HepG2 (cell line): ENCODE results near the gene HS3ST4. TPM values are rescaled to one million over a fixed set of nuclear protein-coding genes. Genes with fewer than 3 reads are reported as not detected.

Experiments used
- ATAC-seq: fragments of 200-7000 bp; cut with Tn5 transposase; 3 replicates; pipeline ENCODE4 v1.9.1; 2020; ENCODE audit warnings: mild to moderate bottlenecking, moderate library complexity
- BruUV-seq: library from RNA; stranded (reverse); fragments of 400-500 nt; replicated peaks from 2 replicates; lab custom pipeline; 2021; lab: Mats Ljungman, UMichigan
- CTCF ChIA-PET: fragments of 300-600 bp; formaldehyde crosslinking; extraction: SDS; loops from one replicate; lab custom pipeline; 2021; ENCODE audit warnings: low total read pairs, inconsistent platforms, low intra/inter-chr PET ratio; lab: Yijun Ruan, JAX
- POLR2A ChIA-PET: fragments of 350-600 bp; sonication (Branson Sonifier 250); formaldehyde crosslinking; loops from one replicate; lab custom pipeline; 2020; ENCODE audit warnings: antibody characterized with exemption, inconsistent platforms; lab: Yijun Ruan, JAX
- DNase-seq: peaks from one replicate; pipeline ENCODE4 v3.0.0-alpha.2; 2015; ENCODE audit warnings: low spot score
- FAIRE-seq: peaks from 3 replicates; lab custom pipeline; 2011; peaks lifted over from hg19 to GRCh38; lab: Jason Lieb, UNC
- H2AFZ ChIP-seq: one replicate; pipeline ENCODE4 v1.6.1; 2011; ENCODE audit warnings: low read length, inconsistent platforms
- H3K27ac ChIP-seq: fragments of 300-600 bp; 3 replicates; pipeline ENCODE4 v1.8.0; 2011; ENCODE audit warnings: mixed run types, mild to moderate bottlenecking, mixed read lengths, low read length, inconsistent platforms; ENCODE audit not compliant: insufficient read depth; ENCODE audit errors: extremely low read length
- H3K27me3 ChIP-seq, 2 experiments: fragments of 200-600 bp in 1 of 2; 2 replicates in 1 of 2; 3 replicates in 1 of 2; pipeline versions ENCODE4 v1.6.0 to v1.8.0; 2011; ENCODE audit warnings: low read length in 2 of 2, mild to moderate bottlenecking in 2 of 2, moderate library complexity in 2 of 2, inconsistent platforms in 1 of 2; ENCODE audit not compliant: insufficient read depth in 2 of 2, control insufficient read depth in 1 of 2
- H3K36me3 ChIP-seq, 2 experiments: fragments of 200-600 bp in 1 of 2; replicated peaks in 1 of 2; 2 replicates in 1 of 2; 3 replicates in 1 of 2; pipeline versions ENCODE4 v1.5.1 to v1.8.0; 2011; ENCODE audit warnings: low read length in 2 of 2, inconsistent platforms in 1 of 2; ENCODE audit not compliant: insufficient read depth in 2 of 2, control insufficient read depth in 1 of 2
- H3K4me1 ChIP-seq: 2 replicates; pipeline ENCODE4 v1.5.1; 2012; ENCODE audit warnings: low read length, inconsistent platforms; ENCODE audit not compliant: insufficient read depth
- H3K4me2 ChIP-seq: 2 replicates; pipeline ENCODE4 v1.6.0; 2011; ENCODE audit warnings: low read depth, low read length, inconsistent platforms
- H3K4me3 ChIP-seq, 3 experiments: fragments of 200-600 bp in 1 of 3; sonication (generic), shearing (Covaris generic) in 1 of 3; replicated peaks in 1 of 3; 2 replicates each; pipeline ENCODE4 v1.5.1; 2011 to 2016; ENCODE audit warnings: low read length in 3 of 3, inconsistent platforms in 2 of 3, low read depth in 2 of 3, mild to moderate bottlenecking in 2 of 3, control low read depth in 1 of 3, mixed read lengths in 1 of 3; ENCODE audit not compliant: insufficient read depth in 1 of 3
- H3K79me2 ChIP-seq: one replicate; pipeline ENCODE4 v1.6.1; 2011; ENCODE audit warnings: low read length, inconsistent platforms; ENCODE audit not compliant: insufficient read depth
- H3K9ac ChIP-seq: 2 replicates; pipeline ENCODE4 v1.6.0; 2011; ENCODE audit warnings: mild to moderate bottlenecking, low read depth, low read length, inconsistent platforms; ENCODE audit not compliant: insufficient read depth
- H3K9me3 ChIP-seq: 2 replicates; pipeline ENCODE4 v1.5.1; 2012; ENCODE audit warnings: mild to moderate bottlenecking, low read length
- H4K20me1 ChIP-seq: 2 replicates; pipeline ENCODE4 v1.6.0; 2011; ENCODE audit warnings: inconsistent platforms, mild to moderate bottlenecking, low read length, moderate library complexity; ENCODE audit not compliant: insufficient read depth
- HMG20A ChIP-seq: IDR thresholded peaks from 2 replicates; pipeline ENCODE4 v1.6.1; 2016; ENCODE audit warnings: borderline replicate concordance
- HMG20B ChIP-seq: conservative IDR thresholded peaks from 2 replicates; pipeline ENCODE4 v1.6.1; 2016; ENCODE audit warnings: missing genetic modification reagents, missing compliant biosample characterization
- KLF13 ChIP-seq: sonication (generic); formaldehyde crosslinking; IDR thresholded peaks from 2 replicates; pipeline ENCODE4 v1.4.0; 2020; ENCODE audit warnings: mild to moderate bottlenecking, missing genetic modification reagents
- MXD1 ChIP-seq: sonication (generic); formaldehyde crosslinking; IDR thresholded peaks from 2 replicates; pipeline ENCODE4 v1.4.0; 2020; ENCODE audit warnings: mild to moderate bottlenecking, missing genetic modification reagents
- RBM39 ChIP-seq: fragments of 200-400 bp; formaldehyde crosslinking; IDR thresholded peaks from one replicate; pipeline ENCODE4 v1.6.1; 2018; ENCODE audit warnings: antibody characterized with exemption, mild to moderate bottlenecking, low read depth, low read length; ENCODE audit not compliant: poor library complexity, severe bottlenecking
- SETDB1 ChIP-seq: sonication (generic); formaldehyde crosslinking; IDR thresholded peaks from 2 replicates; pipeline ENCODE4 v1.5.1; 2020; ENCODE audit warnings: missing genetic modification reagents, mild to moderate bottlenecking, borderline replicate concordance
- TOE1 ChIP-seq: sonication (generic); formaldehyde crosslinking; IDR thresholded peaks from 2 replicates; pipeline ENCODE4 v1.4.0; 2020; ENCODE audit warnings: mild to moderate bottlenecking, missing genetic modification reagents
- ZNF660 ChIP-seq: sonication (generic); formaldehyde crosslinking; IDR thresholded peaks from 2 replicates; pipeline ENCODE4 v1.5.1; 2020; ENCODE audit warnings: mild to moderate bottlenecking, low read depth, missing genetic modification reagents, borderline replicate concordance
- WGBS: methylation state at CpG from one replicate; pipeline ENCODE4 v1.1.6; 2017; ENCODE audit warnings: low lambda C conversion rate; 5-methylcytosine and 5-hydroxymethylcytosine counted together
- in situ Hi-C: cut with HindIII; loops from 2 replicates; pipeline ENCODE4 v1.10.0; 2017; ENCODE audit warnings: low pct_unique_long_range_greater_than_20kb; ENCODE audit not compliant: extremely low pct_ligation_motif_present
- intact Hi-C: fragments of 100-400 bp; cut with micrococcal nuclease; formaldehyde crosslinking; loops from one replicate; pipeline ENCODE4 v1.10.0; 2022; ENCODE audit not compliant: unreplicated experiment
- polyA plus RNA-seq, 8 experiments: library from polyadenylated mRNA; depleted of rRNA in 3 of 8; stranded (reverse) in 7 of 8; unstranded in 1 of 8; fragments of >200 nt; fragmentation: Illumina TruSeq in 4 of 8; extraction: Trizol in 4 of 8; gene quantifications; 2 replicates each; pipeline versions ENCODE4 v1.2.1 to v1.2.3, GENCODE V29; 2011 to 2016; ENCODE audit warnings: low read depth in 4 of 8, missing spikeins in 1 of 8, mixed read lengths in 1 of 8; ENCODE audit not compliant: insufficient read depth in 1 of 8
- total RNA-seq, 5 experiments: library from RNA; depleted of rRNA; stranded (reverse); fragments of >200 nt; fragmentation: Illumina TruSeq; extraction: Trizol; gene quantifications; 2 replicates each; pipeline ENCODE4 v1.2.3, GENCODE V29; 2016; ENCODE audit warnings: low read depth in 1 of 5

Gene HS3ST4
- total and polyA plus RNA-seq, 2 of the 13 experiments (the other 11 are each of a cell fraction or from before 2014, with no cell fraction given), result not detected

GRCh38 chr16:25692351-25692741 lies 587 bp downstream of the HS3ST4 start:
- Histone ChIP-seq H3K27me3 (peaks cover 14 to 64% of the 10 kb centered on the region in 2 experiments), H3K9ac (no peak overlapping the region), H4K20me1 (no peaks in the 10 kb centered on the region), H3K27ac (no peak overlapping the region), H2AFZ (no peak overlapping the region), H3K36me3 (no peaks in the 10 kb centered on the region), H3K4me3 (peak overlapping the region in 2 of 3 experiments; percentile 11 to 17; a peak in 2 of 6 replicates), H3K4me2 (0 out of 2 replicates have a peak overlapping the region, but pooled peaks have one; percentile 45), H3K9me3 (no peaks in the 10 kb centered on the region), H3K4me1 (peaks cover 17% of the 10 kb centered on the region; the same call in 1 of the 2 replicates), H3K79me2 (no peaks in the 10 kb centered on the region)
- WGBS, result 3% methylated on average over 17 of the region's 56 CpGs
- ATAC-seq, result peak; percentile 70
- in situ Hi-C loops, result no loop called here
- ChIA-PET POLR2A (no interaction called here), CTCF (no interaction called here)
- TF ChIP-seq MXD1 (CRISPR knock-in tag) (no peak), TOE1 (no peak), KLF13 (no peak), SETDB1 (CRISPR knock-in tag) (no peak), HMG20A (no peak), ZNF660 (CRISPR knock-in tag) (no peak), HMG20B (CRISPR knock-in tag) (no peak), RBM39 (no peak)
- no TSS peak for BruUV-seq
- FAIRE-seq, result no peak
- intact Hi-C loops, result loop anchor here (10.0 kb wide), 1 partner anchor 1458 kb away; no protein-coding TSS in a partner anchor
- DNase-seq, result no peak
